ENCODE measurements around the gene SPEM1.
"Not testable (repeated sequence)": the region's sequence is repeated elsewhere in the genome, so short reads cannot be mapped to it uniquely, and the experiment has no call there.

Gene SPEM1

GRCh38 chr17:7443499-7444485 is 23.7 kb downstream of the SPEM1 start:
- DNase-seq, result no peak

GRCh38 chr17:7444682-7445618 is 24.8 kb downstream of the SPEM1 start, which contains the start of gene CHRNB1:
CHRNB1 (plus strand) TSS chr17:7445061; CDS start chr17:7445128, 67 bp downstream.
- no peak for DNase-seq

GRCh38 chr17:7445619-7445968 is 25.5 kb downstream of the SPEM1 start:
- no peak for DNase-seq

GRCh38 chr17:7448461-7448860 is 28.3 kb downstream of the SPEM1 start:
- no peak for DNase-seq

GRCh38 chr17:7459961-7460545 is 39.9 kb downstream of the SPEM1 start:
- DNase-seq, result no peak

- DNase-seq, result no peak
Measured at GRCh38 chr17:7460850-7461660, 40.9 kb downstream of the SPEM1 start.

GRCh38 chr17:7462474-7463371 is 42.6 kb downstream of the SPEM1 start:
- no peak for DNase-seq

- no peak for DNase-seq
Measured at GRCh38 chr17:7463372-7463846, 43.3 kb downstream of the SPEM1 start.

- no peak for DNase-seq
Measured at GRCh38 chr17:7464081-7464480, 44.0 kb downstream of the SPEM1 start.

GRCh38 chr17:7465597-7466275 is 45.6 kb downstream of the SPEM1 start:
- no peak for DNase-seq

GRCh38 chr17:7466318-7466638 is 46.2 kb downstream of the SPEM1 start:
- DNase-seq, result no peak

- DNase-seq, result no peak
Measured at GRCh38 chr17:7466639-7467341, 46.7 kb downstream of the SPEM1 start.

GRCh38 chr17:7467498-7467897 is 47.4 kb downstream of the SPEM1 start:
- no peak for DNase-seq

- no peak for DNase-seq
Measured at GRCh38 chr17:7468290-7468689, 48.2 kb downstream of the SPEM1 start.

- DNase-seq, result no peak
Measured at GRCh38 chr17:7468804-7469389, 48.8 kb downstream of the SPEM1 start.

- DNase-seq, result not testable (repeated sequence)
Measured at GRCh38 chr17:7469843-7470242, 49.7 kb downstream of the SPEM1 start.

- not testable (repeated sequence) for DNase-seq
Measured at GRCh38 chr17:7470457-7470973, 50.4 kb downstream of the SPEM1 start.
